ENCODE measurements around the gene CD200R1. TPM values are rescaled to one million over a fixed set of nuclear protein-coding genes. Genes with fewer than 3 reads are reported as not detected.

CD200R1 gene
- total and polyA plus RNA-seq, 2 of the 13 experiments (the other 11 are each of a cell fraction or from before 2014, with no cell fraction given) = 0.04 TPM; not detected in 1

DNA sequence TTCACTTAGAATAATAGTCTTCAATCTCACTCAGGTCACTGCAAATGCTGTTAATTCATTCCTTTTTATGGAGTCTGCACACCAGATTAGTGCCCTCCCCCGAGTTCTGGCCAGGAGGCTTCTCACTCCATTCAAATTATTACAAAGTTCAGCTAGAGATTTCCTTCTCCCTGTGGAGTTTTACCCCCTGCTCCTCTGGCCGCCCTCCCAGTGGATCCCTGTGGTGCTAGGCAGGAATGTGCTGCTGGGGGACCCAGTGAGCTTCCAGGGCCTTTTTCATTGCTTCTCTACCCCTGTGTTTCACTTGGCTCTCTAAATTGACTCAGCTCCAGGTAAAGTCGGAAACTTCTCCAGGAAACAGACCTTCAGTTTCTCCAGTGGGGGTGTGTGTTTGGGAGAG lies 85.5 kb downstream of the CD200R1 start (continued):
- TF ChIP-seq, protein P1, sequence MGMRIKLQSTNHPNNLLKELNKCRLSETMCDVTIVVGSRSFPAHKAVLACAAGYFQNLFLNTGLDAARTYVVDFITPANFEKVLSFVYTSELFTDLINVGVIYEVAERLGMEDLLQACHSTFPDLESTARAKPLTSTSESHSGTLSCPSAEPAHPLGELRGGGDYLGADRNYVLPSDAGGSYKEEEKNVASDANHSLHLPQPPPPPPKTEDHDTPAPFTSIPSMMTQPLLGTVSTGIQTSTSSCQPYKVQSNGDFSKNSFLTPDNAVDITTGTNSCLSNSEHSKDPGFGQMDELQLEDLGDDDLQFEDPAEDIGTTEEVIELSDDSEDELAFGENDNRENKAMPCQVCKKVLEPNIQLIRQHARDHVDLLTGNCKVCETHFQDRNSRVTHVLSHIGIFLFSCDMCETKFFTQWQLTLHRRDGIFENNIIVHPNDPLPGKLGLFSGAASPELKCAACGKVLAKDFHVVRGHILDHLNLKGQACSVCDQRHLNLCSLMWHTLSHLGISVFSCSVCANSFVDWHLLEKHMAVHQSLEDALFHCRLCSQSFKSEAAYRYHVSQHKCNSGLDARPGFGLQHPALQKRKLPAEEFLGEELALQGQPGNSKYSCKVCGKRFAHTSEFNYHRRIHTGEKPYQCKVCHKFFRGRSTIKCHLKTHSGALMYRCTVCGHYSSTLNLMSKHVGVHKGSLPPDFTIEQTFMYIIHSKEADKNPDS (CRISPR knock-in tag; IDR thresholded peaks at IDR 0.05) = no peak
- TF ChIP-seq AGO2 (optimal IDR thresholded peaks at IDR 0.05; ENCODE audit: low read depth, low read length) = no peak

DNA sequence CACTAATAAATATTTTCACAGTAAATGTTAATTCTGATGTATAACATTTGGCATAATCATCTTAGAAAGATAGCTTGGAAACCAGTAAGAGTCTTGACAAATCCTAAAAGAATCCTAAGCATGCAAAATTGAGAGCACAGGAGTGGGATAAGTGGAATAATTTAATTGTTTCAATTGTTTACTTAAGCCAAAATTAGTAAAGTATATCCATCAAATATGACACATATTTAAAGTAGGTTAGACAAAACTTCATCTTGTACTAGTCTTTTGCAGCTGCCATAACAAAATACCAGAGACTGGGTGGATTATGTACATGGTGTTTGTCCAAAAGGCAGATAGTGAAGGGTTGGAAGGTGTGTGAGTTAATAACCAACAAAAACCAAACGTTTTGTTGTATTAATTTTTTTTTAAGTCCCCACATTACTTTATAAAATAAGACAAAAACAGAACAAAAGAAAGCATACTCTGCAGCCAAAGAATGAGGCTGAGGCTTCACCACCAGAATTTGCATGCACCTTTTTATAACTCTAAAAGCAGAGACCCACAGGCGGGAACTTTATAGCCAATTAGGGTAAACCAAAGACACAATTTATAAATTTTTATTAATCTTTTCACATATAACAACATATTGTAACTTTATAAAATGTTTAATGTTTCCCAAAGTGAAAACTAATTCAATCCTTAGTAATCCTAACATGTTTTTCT lies 86.4 kb downstream of the CD200R1 start:
- Histone ChIP-seq H3K4me1 (ENCODE audit: insufficient read depth, low read length) (no peaks in the 10 kb centered on the region), H3K27me3 (ENCODE audit: control insufficient read depth in 1 of 2, insufficient read depth in 2 of 2, low read length in 2 of 2) (no peaks in the 10 kb centered on the region; a peak in 1 of 5 replicates), H3K4me3 (replicated peaks in 1 of 3; ENCODE audit: insufficient read depth in 1 of 3, low read depth in 2 of 3, low read length in 3 of 3) (no peak overlapping the region), H3K36me3 (replicated peaks in 1 of 2; ENCODE audit: control insufficient read depth in 1 of 2, insufficient read depth in 2 of 2, low read length in 2 of 2) (no peaks in the 10 kb centered on the region), H3K9ac (ENCODE audit: insufficient read depth, low read depth, low read length) (no peak overlapping the region), H4K20me1 (ENCODE audit: insufficient read depth, low read length) (no peaks in the 10 kb centered on the region), H3K9me3 (ENCODE audit: low read length) (no peaks in the 10 kb centered on the region), H3K4me2 (ENCODE audit: low read depth, low read length) (no peak overlapping the region), H3K27ac (ENCODE audit: extremely low read length, insufficient read depth, low read length) (no peak overlapping the region), H3K79me2 (ENCODE audit: insufficient read depth, low read length) (no peaks in the 10 kb centered on the region), H2AFZ (ENCODE audit: low read length) (no peak overlapping the region)
- WGBS (ENCODE audit: low lambda C conversion rate) = 0% methylated on average over 2 of the region's 2 CpGs
- no peak for ATAC-seq
- BruUV-seq (replicated peaks) = no TSS peak
- CTCF ChIA-PET (ENCODE audit: low intra/inter-chr PET ratio, low total read pairs) = no interaction called here
- no peak for FAIRE-seq
- no peak for DNase-seq (ENCODE audit: low spot score)
- intact Hi-C loops (cut with micrococcal nuclease; ENCODE audit: unreplicated experiment) (no loop called here), in situ Hi-C loops (cut with HindIII; ENCODE audit: extremely low pct_ligation_motif_present, low pct_unique_long_range_greater_than_20kb) (no loop called here)
- POLR2A ChIA-PET = no interaction called here
- TF ChIP-seq SIN3B (IDR thresholded peaks at IDR 0.05; ENCODE audit: low read length) = no peak
- no peak for TF ChIP-seq ZNF232 (CRISPR knock-in tag; IDR thresholded peaks at IDR 0.05; ENCODE audit: borderline replicate concordance)
- no peak for TF ChIP-seq GABPA (IDR thresholded peaks at IDR 0.05; ENCODE audit: low read depth, low read length)
- no peak for TF ChIP-seq GABPA (CRISPR knock-in tag; IDR thresholded peaks at IDR 0.05; ENCODE audit: low read depth)
- TF ChIP-seq FOXA3 (CRISPR knock-in tag; IDR thresholded peaks at IDR 0.05) = no peak
- TF ChIP-seq, protein P2, sequence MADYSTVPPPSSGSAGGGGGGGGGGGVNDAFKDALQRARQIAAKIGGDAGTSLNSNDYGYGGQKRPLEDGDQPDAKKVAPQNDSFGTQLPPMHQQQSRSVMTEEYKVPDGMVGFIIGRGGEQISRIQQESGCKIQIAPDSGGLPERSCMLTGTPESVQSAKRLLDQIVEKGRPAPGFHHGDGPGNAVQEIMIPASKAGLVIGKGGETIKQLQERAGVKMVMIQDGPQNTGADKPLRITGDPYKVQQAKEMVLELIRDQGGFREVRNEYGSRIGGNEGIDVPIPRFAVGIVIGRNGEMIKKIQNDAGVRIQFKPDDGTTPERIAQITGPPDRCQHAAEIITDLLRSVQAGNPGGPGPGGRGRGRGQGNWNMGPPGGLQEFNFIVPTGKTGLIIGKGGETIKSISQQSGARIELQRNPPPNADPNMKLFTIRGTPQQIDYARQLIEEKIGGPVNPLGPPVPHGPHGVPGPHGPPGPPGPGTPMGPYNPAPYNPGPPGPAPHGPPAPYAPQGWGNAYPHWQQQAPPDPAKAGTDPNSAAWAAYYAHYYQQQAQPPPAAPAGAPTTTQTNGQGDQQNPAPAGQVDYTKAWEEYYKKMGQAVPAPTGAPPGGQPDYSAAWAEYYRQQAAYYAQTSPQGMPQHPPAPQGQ (CRISPR knock-in tag; IDR thresholded peaks at IDR 0.05; ENCODE audit: borderline replicate concordance) = no peak
- TF ChIP-seq TBP (CRISPR knock-in tag; IDR thresholded peaks at IDR 0.05) = no peak
- TF ChIP-seq ZSCAN25 (CRISPR knock-in tag; IDR thresholded peaks at IDR 0.05) = no peak
- TF ChIP-seq ZNF484 (CRISPR knock-in tag; IDR thresholded peaks at IDR 0.05; ENCODE audit: borderline replicate concordance, low read depth) = no peak
- no peak for TF ChIP-seq ZNF703 (CRISPR knock-in tag; IDR thresholded peaks at IDR 0.05; ENCODE audit: borderline replicate concordance)
- TF ChIP-seq, protein P3, sequence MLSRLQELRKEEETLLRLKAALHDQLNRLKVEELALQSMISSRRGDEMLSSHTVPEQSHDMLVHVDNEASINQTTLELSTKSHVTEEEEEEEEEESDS (CRISPR knock-in tag; IDR thresholded peaks at IDR 0.05; ENCODE audit: borderline replicate concordance) = no peak
- TF ChIP-seq, protein P4, sequence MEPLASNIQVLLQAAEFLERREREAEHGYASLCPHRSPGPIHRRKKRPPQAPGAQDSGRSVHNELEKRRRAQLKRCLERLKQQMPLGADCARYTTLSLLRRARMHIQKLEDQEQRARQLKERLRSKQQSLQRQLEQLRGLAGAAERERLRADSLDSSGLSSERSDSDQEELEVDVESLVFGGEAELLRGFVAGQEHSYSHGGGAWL (CRISPR knock-in tag; IDR thresholded peaks at IDR 0.05) = no peak
- TF ChIP-seq ZNF589 (CRISPR knock-in tag; conservative IDR thresholded peaks at IDR 0.05) = no peak

Measured in HepG2 (cell line).